ENCODE results near the gene A1BG.

A1BG gene

GRCh38 chr19:58352760-58353671 lies at the start of gene A1BG:
TSS of gene A1BG (minus strand) at chr19:58353492. CDS start at chr19:58353437, 55 bp downstream.
- no peak within 1 kb of the TSS for H3K4me3 ChIP-seq
- H3K27ac ChIP-seq: no peak within 1 kb of the TSS

GRCh38 chr19:58401840-58402421 lies 48.6 kb upstream of the A1BG start:
- H3K4me3 ChIP-seq: peak overlapping the region; percentile 42 to 60 (median 50)

GRCh38 chr19:58400916-58401839 lies 47.9 kb upstream of the A1BG start:
- Histone ChIP-seq H3K27ac (peak overlapping the region in 15 of 21 experiments; percentile 20 to 82 (median 63)), H3K4me3 (peak overlapping the region; percentile 42 to 60 (median 50))

More at GRCh38 chr19:58401840-58402421, 48.6 kb upstream of the A1BG start:
- peak overlapping the region in 10 of 21 experiments; percentile 16 to 82 (median 56) for H3K27ac ChIP-seq

GRCh38 chr19:58400316-58400915 lies 47.1 kb upstream of the A1BG start:
- peak overlapping the region; percentile 30 to 60 (median 42) for H3K4me3 ChIP-seq
- peak overlapping the region in 7 of 21 experiments; percentile 20 to 72 (median 54) for H3K27ac ChIP-seq

- Histone ChIP-seq H3K4me3 (no peak overlapping the region), H3K27ac (no peak overlapping the region)
Observed at GRCh38 chr19:58399903-58400302, 46.6 kb upstream of the A1BG start.

- Histone ChIP-seq H3K4me3 (no peak overlapping the region), H3K27ac (no peak overlapping the region)
Observed at GRCh38 chr19:58398545-58398944, 45.3 kb upstream of the A1BG start.

GRCh38 chr19:58398087-58398486 lies 44.8 kb upstream of the A1BG start:
- Histone ChIP-seq H3K27ac (no peak overlapping the region), H3K4me3 (no peak overlapping the region)

GRCh38 chr19:58397533-58398037 lies 44.3 kb upstream of the A1BG start:
- Histone ChIP-seq H3K4me3 (no peak overlapping the region), H3K27ac (no peak overlapping the region)

GRCh38 chr19:58396691-58397532 lies 43.6 kb upstream of the A1BG start:
- H3K27ac ChIP-seq: peak overlapping the region in 2 of 21 experiments; percentile 16 to 25
- peak overlapping the region in 4 of 7 experiments; percentile 12 to 40 (median 22) for H3K4me3 ChIP-seq

- peak overlapping the region in 18 of 21 experiments; percentile 1 to 85 (median 62) for H3K27ac ChIP-seq
- H3K4me3 ChIP-seq: peak overlapping the region in 5 of 7 experiments; percentile 24 to 40 (median 28)
Observed at GRCh38 chr19:58395979-58396627, 42.8 kb upstream of the A1BG start.

- peak within 1 kb of the TSS in 5 of 7 experiments; percentile 24 to 40 (median 28) for H3K4me3 ChIP-seq
Observed at GRCh38 chr19:58395220-58395978, 42.1 kb upstream of the A1BG start, which contains the start of gene RNF225. TSS of gene RNF225 (plus strand) at chr19:58395656. CDS start at chr19:58396090, 434 bp downstream.

GRCh38 chr19:58394821-58395219 lies 41.5 kb upstream of the A1BG start:
- Histone ChIP-seq H3K4me3 (no peak overlapping the region), H3K27ac (peak overlapping the region in 11 of 21 experiments; percentile 10 to 85 (median 52))

More at GRCh38 chr19:58395220-58395978, 42.1 kb upstream of the A1BG start, which contains the start of gene RNF225:
- peak within 1 kb of the TSS in 18 of 21 experiments; percentile 1 to 85 (median 62) for H3K27ac ChIP-seq

GRCh38 chr19:58393725-58394033 lies 40.4 kb upstream of the A1BG start:
- no peak overlapping the region for H3K27ac ChIP-seq
- no peak overlapping the region for H3K4me3 ChIP-seq

GRCh38 chr19:58392945-58393724 lies 39.8 kb upstream of the A1BG start:
- H3K27ac ChIP-seq: no peak overlapping the region
- no peak overlapping the region for H3K4me3 ChIP-seq

- peak overlapping the region in 4 of 21 experiments; percentile 85 to 99 (median 93) for H3K27ac ChIP-seq
- peak overlapping the region in 6 of 7 experiments; percentile 36 to 87 (median 76) for H3K4me3 ChIP-seq
Observed at GRCh38 chr19:58388175-58388526, 34.9 kb upstream of the A1BG start.

Data from skin epidermis (tissue), 12 donors.